ENCODE data around the gene NFIC. TPM values are rescaled to one million over a fixed set of nuclear protein-coding genes. Genes with fewer than 3 reads are reported as not detected.

The NFIC gene
- total RNA-seq, 2 donors from 2014 or later: 111 to 196 TPM

- TF ChIP-seq CTCF (IDR thresholded peaks at IDR 0.05): no peak
- Histone ChIP-seq H3K4me1 (no peaks in the 10 kb centered on the region), H3K4me3 (no peak overlapping the region), H3K27ac (no peak overlapping the region), H3K36me3 (no peaks in the 10 kb centered on the region), H3K27me3 (peaks cover 0 to 10% of the 10 kb centered on the region in 2 donors), H3K9me3 (no peaks in the 10 kb centered on the region)
- DNase-seq (ENCODE audit: low spot score): no peak
Measured at GRCh38 chr19:3482507-3483225, 116.3 kb downstream of the NFIC start.

- H3K4me1 ChIP-seq: no peaks in the 10 kb centered on the region
- H3K36me3 ChIP-seq: no peaks in the 10 kb centered on the region
- no peak within 1 kb of the TSS for H3K4me3 ChIP-seq
- DNase-seq (ENCODE audit: low spot score): no peak
- TF ChIP-seq CTCF (IDR thresholded peaks at IDR 0.05): no peak
- peaks cover 0 to 10% of the 10 kb centered on the region in 2 donors for H3K27me3 ChIP-seq
- H3K9me3 ChIP-seq: no peaks in the 10 kb centered on the region
- no peak within 1 kb of the TSS for H3K27ac ChIP-seq
Measured at GRCh38 chr19:3483226-3483628, 116.8 kb downstream of the NFIC start, which contains the start of gene SMIM44. SMIM44 (minus strand) TSS chr19:3483441; CDS start chr19:3483403, 38 bp downstream.

- no peak overlapping the region for H3K4me3 ChIP-seq
- H3K27me3 ChIP-seq: no peaks in the 10 kb centered on the region
- no peaks in the 10 kb centered on the region for H3K9me3 ChIP-seq
- no peak overlapping the region for H3K27ac ChIP-seq
- no peaks in the 10 kb centered on the region for H3K4me1 ChIP-seq
- DNase-seq (ENCODE audit: low spot score): no peak
- no peak for TF ChIP-seq CTCF (IDR thresholded peaks at IDR 0.05)
- peaks cover 40% of the 10 kb centered on the region for H3K36me3 ChIP-seq
Measured at GRCh38 chr19:3491396-3492119, 125.2 kb downstream of the NFIC start.

GRCh38 chr19:3492131-3492839, 125.9 kb downstream of the NFIC start:
- peaks cover 41% of the 10 kb centered on the region for H3K36me3 ChIP-seq
- no peak overlapping the region for H3K27ac ChIP-seq
- no peak overlapping the region for H3K4me3 ChIP-seq
- H3K27me3 ChIP-seq: no peaks in the 10 kb centered on the region
- no peak for DNase-seq (ENCODE audit: low spot score)
- H3K9me3 ChIP-seq: no peaks in the 10 kb centered on the region
- no peaks in the 10 kb centered on the region for H3K4me1 ChIP-seq
- no peak for TF ChIP-seq CTCF (IDR thresholded peaks at IDR 0.05)

DNA sequence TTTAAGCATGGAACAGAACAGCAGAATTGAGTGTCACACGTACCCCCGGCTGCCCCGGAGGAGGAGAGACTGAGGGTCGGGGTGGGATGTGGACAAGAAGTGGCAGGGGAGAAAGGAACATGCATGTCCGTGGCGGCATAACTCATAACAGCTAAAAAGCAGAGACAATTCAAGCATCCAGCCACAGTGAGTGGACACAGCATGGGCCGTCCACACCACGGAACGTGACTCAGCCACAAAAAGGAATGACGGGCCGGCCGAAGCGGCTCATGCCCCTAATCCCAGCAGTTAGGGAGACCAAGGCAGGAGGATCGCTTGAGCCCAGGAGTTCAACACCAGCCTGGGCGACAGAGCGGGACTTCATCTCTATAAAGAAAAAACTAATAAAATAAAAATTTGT, 126.5 kb downstream of the NFIC start:
- TF ChIP-seq CTCF (IDR thresholded peaks at IDR 0.05): no peak
- no peak overlapping the region for H3K27ac ChIP-seq
- no peak overlapping the region for H3K4me3 ChIP-seq
- no peak for DNase-seq (ENCODE audit: low spot score)
- H3K36me3 ChIP-seq: peaks cover 41% of the 10 kb centered on the region
- H3K9me3 ChIP-seq: no peaks in the 10 kb centered on the region
- no peaks in the 10 kb centered on the region for H3K4me1 ChIP-seq
- H3K27me3 ChIP-seq: no peaks in the 10 kb centered on the region
